ENCODE results near the gene PPIF.
A peak's percentile ranks its signal among the peaks of the same experiment; 100 is the strongest.

Gene PPIF

DNA sequence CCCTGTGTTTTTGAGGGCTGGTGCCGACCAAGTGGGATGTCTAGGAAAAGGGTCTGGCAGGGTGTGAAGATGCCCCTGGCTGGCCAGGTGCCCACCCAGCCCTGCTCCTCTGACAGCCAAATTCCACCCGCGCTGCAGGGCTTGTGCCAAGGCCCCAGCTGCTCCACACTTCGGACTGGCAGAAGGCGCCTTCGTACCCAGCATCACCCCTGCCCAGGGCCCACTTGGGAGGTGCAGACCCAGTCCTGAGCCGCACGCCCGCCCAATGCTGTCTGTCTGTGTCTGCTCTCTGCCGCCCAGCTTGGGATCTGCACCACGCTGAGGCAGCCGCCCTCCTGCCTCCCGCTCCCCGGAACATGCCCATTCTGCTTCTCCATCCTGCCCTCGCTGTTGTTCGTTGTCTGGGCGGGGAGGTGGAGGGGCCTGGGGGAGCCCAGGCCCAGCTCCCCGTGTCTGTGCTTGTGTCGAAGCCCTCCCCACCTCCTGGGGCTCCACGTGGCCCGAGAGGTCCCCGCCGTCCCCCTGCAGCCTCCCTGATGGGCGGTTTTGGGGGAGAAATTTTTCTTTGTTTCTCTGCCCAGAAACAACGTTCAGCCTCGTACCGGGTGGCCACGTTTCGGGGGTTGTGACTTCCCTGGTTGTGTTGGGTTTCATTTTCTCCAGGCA is 36.9 kb upstream of the PPIF start:
- Mint-ChIP-seq H3K9me3 (no peaks in the 10 kb centered on the region), H3K27ac (no peak overlapping the region), H3K36me3 (ENCODE audit: low read depth) (peaks cover 15% of the 10 kb centered on the region), H3K4me3 (no peak overlapping the region), H3K27me3 (no peaks in the 10 kb centered on the region), H3K4me1 (no peaks in the 10 kb centered on the region)
- ATAC-seq = no peak
- DNase-seq = no peak

- ATAC-seq = no peak
Measured at GRCh38 chr10:79310911-79311573, 36.2 kb upstream of the PPIF start.

DNA sequence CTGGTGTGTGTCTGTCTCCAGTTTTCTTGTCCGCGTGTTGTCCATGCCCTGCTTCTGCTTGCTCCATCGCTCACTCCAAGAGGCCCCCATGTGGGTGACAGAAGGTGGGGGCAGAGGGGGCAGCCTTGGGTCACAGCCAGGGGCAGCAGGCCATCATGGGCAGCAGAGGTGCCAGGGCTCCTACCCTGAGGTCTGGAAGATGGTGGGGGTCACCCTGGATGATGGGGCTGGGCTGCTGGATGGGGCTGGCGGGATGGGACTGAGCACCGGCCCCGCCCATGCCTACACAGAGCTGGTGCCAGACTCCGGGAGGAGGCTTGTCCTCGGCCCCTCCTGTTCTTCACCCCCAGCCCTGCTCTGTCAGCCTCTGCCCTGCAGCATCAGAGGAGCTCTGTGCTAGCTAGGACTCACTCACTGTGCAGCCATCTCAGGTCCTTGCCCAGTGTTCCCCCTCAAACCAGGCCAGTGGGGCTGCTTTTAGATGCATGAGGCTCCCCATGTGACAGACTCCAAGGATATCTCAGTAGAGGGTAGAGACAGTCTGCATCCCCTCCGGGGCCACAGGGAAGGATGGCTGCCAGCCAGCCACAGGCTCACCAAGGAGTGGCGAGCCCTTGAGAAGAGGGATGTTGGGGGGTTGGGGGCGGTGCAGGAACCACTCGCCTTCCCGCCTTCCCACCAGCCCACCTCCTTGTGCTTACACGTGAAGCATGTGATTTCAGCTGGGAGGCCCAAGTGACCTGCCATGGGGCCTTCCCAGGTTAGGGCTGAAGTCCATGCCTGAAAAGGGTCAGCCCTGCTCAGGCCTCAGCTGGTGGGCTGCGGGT is 35.5 kb upstream of the PPIF start:
- Mint-ChIP-seq H3K4me1 (peaks cover 10% of the 10 kb centered on the region), H3K9me3 (no peaks in the 10 kb centered on the region), H3K27ac (no peak overlapping the region), H3K27me3 (no peaks in the 10 kb centered on the region), H3K36me3 (ENCODE audit: low read depth) (peaks cover 13% of the 10 kb centered on the region), H3K4me3 (no peak overlapping the region)
- ATAC-seq (no peak), DNase-seq (no peak)

More at GRCh38 chr10:79310911-79311573, 36.2 kb upstream of the PPIF start:
- Mint-ChIP-seq H3K9me3 (no peaks in the 10 kb centered on the region), H3K4me3 (no peak overlapping the region), H3K27me3 (no peaks in the 10 kb centered on the region), H3K27ac (no peak overlapping the region), H3K36me3 (ENCODE audit: low read depth) (peaks cover 15% of the 10 kb centered on the region), H3K4me1 (peaks cover 3% of the 10 kb centered on the region)
- DNase-seq = no peak

- H3K4me3 Mint-ChIP-seq = no peak overlapping the region
- H3K27ac Mint-ChIP-seq = no peak overlapping the region
- no peak for DNase-seq
Measured at GRCh38 chr10:79312601-79313187, 34.6 kb upstream of the PPIF start.

DNA sequence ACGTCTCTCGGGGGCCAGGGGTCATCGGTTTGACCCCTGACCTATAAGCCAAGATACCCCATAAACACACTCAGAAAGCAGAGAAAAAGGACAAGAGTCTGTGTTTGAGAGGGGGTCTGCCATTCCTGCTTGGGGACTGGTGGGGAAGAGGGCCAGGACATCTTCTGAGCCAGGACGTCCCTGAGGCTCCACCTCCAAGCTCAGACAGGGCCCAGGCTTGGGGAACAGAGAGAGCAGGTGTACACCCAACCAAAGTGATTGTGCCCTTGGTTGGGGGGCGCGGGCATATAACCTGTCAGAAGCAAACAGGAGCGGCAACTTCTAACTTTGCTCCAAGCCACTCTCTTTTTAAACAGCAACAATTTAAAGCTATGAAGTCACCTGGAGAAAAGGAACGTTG is 33.9 kb upstream of the PPIF start:
- no peak overlapping the region for H3K4me3 Mint-ChIP-seq

More at GRCh38 chr10:79312601-79313187, 34.6 kb upstream of the PPIF start:
- peaks cover 3% of the 10 kb centered on the region for H3K27me3 Mint-ChIP-seq
- H3K9me3 Mint-ChIP-seq = no peaks in the 10 kb centered on the region
- H3K36me3 Mint-ChIP-seq (ENCODE audit: low read depth) = peaks cover 14% of the 10 kb centered on the region
- ATAC-seq = no peak
- peaks cover 19% of the 10 kb centered on the region for H3K4me1 Mint-ChIP-seq

GRCh38 chr10:79313911-79314439 is 33.3 kb upstream of the PPIF start:
- no peak for ATAC-seq

More for the DNA sequence above, 33.9 kb upstream of the PPIF start:
- peaks cover 9% of the 10 kb centered on the region for H3K36me3 Mint-ChIP-seq (ENCODE audit: low read depth)
- DNase-seq (no peak), ATAC-seq (no peak)
- no peaks in the 10 kb centered on the region for H3K9me3 Mint-ChIP-seq
- peaks cover 3% of the 10 kb centered on the region for H3K27me3 Mint-ChIP-seq
- peaks cover 25% of the 10 kb centered on the region for H3K4me1 Mint-ChIP-seq
- no peak overlapping the region for H3K27ac Mint-ChIP-seq

DNA sequence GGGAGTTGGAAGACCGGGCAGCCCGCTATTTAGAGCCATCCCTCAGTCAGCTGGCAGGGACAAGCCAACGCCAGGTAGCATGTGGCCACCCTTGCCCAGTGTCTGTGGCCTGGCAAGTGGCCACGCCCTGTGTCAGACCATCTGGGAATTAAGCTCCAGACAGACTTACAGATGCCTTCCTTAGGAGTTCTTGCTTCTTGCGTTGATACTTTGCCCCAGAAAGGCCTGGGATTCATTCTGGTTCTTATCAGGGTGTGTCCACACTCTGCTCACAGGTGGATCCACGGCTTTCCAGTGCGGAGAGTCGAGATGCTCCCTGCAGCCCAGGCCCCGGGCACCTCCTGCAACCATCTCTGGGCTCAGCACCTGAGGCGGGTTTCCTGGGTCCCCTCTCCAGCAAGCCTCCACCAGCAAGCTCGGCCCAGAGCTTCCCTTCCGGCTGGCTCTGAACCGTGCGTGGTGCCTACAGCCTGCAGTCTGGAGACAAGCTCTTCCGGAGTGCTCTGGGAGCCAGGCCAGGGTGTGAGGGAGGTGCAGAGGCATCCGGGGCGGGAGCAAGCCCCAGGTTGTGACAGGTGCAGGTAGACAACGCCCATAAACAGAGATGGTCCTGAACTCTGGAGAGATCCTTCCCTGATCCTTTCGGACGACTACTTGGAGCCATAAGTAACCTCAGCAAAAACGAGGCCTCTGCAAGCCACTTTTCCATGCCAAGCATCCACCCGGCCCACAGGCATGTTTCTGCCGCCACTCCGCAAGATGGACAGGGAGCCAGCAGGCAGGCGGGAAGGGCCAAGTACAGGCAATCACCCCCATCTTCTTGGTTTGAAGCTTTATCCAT is 32.3 kb upstream of the PPIF start:
- no peak for ATAC-seq

More at GRCh38 chr10:79313911-79314439, 33.3 kb upstream of the PPIF start:
- peak overlapping the region; percentile 5 for H3K27ac Mint-ChIP-seq
- H3K4me3 Mint-ChIP-seq = no peak overlapping the region
- peaks cover 9% of the 10 kb centered on the region for H3K36me3 Mint-ChIP-seq (ENCODE audit: low read depth)
- peaks cover 3% of the 10 kb centered on the region for H3K27me3 Mint-ChIP-seq
- no peak for DNase-seq
- peaks cover 32% of the 10 kb centered on the region for H3K4me1 Mint-ChIP-seq
- peaks cover 4% of the 10 kb centered on the region for H3K9me3 Mint-ChIP-seq

DNA sequence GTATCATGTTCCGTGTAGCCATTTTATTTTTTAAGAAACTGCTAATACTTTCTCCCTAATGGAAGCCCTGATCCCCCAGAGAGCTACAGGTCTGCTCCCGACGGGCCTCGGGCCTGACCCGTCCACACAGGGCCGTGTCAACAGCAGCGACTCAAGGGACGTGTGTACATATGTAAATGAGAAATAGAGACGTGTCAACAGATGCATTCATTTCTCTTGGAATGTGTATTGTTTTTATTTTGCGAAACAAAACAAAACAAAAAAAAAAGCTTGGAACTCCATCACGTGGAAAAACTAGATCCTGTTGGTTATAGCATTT is 31.7 kb upstream of the PPIF start:
- H3K27me3 Mint-ChIP-seq = peaks cover 3% of the 10 kb centered on the region
- H3K27ac Mint-ChIP-seq = peak overlapping the region; percentile 52
- H3K4me3 Mint-ChIP-seq = no peak overlapping the region
- peaks cover 9% of the 10 kb centered on the region for H3K36me3 Mint-ChIP-seq (ENCODE audit: low read depth)
- peaks cover 47% of the 10 kb centered on the region for H3K4me1 Mint-ChIP-seq
- ATAC-seq = no peak
- H3K9me3 Mint-ChIP-seq = peaks cover 12% of the 10 kb centered on the region
- DNase-seq = no peak

More for the DNA sequence above, 32.3 kb upstream of the PPIF start:
- Mint-ChIP-seq H3K27me3 (peaks cover 3% of the 10 kb centered on the region), H3K27ac (no peak overlapping the region), H3K36me3 (ENCODE audit: low read depth) (peaks cover 9% of the 10 kb centered on the region), H3K4me3 (no peak overlapping the region), H3K9me3 (peaks cover 9% of the 10 kb centered on the region), H3K4me1 (peaks cover 42% of the 10 kb centered on the region)
- no peak for DNase-seq

DNA sequence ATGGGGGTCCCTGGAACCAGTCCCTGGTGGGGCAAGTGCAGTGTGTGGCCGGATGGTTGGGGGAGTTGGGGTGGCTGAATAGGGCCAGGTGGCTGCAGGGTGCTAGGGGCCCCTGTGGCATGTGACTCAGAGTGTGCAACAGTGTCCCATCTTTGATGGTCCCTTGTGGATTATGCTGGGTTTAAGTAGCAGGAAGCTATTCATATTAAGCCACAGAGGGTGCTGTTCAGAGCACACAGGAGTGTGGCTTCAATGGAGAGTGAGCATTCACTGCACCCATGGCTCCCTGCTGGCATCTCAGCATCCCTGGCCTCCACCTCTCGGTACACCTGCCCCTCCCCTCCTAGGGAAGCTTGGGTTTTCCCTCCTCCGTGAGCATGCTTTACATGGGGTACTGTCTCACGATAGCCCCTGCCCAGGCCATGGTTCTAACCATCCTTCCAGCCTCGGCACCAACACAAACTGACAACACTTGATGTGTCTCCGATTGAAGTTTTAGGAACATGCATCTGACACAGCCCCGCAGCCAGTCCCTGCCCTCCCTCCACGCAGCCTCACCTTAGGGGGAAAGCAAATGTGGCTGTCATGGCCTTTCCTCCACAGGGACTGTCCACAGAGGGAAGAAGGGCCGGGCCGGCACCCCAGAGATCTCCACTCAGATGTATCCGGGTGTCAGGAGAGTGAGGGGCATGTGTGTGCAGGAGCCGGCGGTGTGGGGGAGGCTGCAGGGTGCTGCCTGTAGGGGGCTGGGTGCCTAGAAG is 30.4 kb upstream of the PPIF start:
- Mint-ChIP-seq H3K36me3 (ENCODE audit: low read depth) (peaks cover 7% of the 10 kb centered on the region), H3K27ac (peak overlapping the region; percentile 94), H3K4me3 (peak overlapping the region; percentile 36), H3K4me1 (peaks cover 60% of the 10 kb centered on the region), H3K27me3 (peaks cover 3% of the 10 kb centered on the region), H3K9me3 (peaks cover 13% of the 10 kb centered on the region)
- DNase-seq (no peak), ATAC-seq (peak; percentile 74)

- H3K4me1 Mint-ChIP-seq = peaks cover 76% of the 10 kb centered on the region
- no peak for DNase-seq
- H3K27me3 Mint-ChIP-seq = peaks cover 3% of the 10 kb centered on the region
- peak overlapping the region; percentile 94 for H3K27ac Mint-ChIP-seq
- peaks cover 5% of the 10 kb centered on the region for H3K36me3 Mint-ChIP-seq (ENCODE audit: low read depth)
- no peak for ATAC-seq
- peaks cover 13% of the 10 kb centered on the region for H3K9me3 Mint-ChIP-seq
- H3K4me3 Mint-ChIP-seq = peak overlapping the region; percentile 69
Measured at GRCh38 chr10:79318369-79318768, 28.9 kb upstream of the PPIF start.

GRCh38 chr10:79319115-79319771 is 28.0 kb upstream of the PPIF start:
- H3K36me3 Mint-ChIP-seq (ENCODE audit: low read depth) = peaks cover 3% of the 10 kb centered on the region
- no peak overlapping the region for H3K4me3 Mint-ChIP-seq
- DNase-seq = no peak
- H3K27me3 Mint-ChIP-seq = peaks cover 3% of the 10 kb centered on the region
- H3K27ac Mint-ChIP-seq = peak overlapping the region; percentile 94
- peaks cover 84% of the 10 kb centered on the region for H3K4me1 Mint-ChIP-seq
- H3K9me3 Mint-ChIP-seq = peaks cover 13% of the 10 kb centered on the region
- no peak for ATAC-seq

DNA sequence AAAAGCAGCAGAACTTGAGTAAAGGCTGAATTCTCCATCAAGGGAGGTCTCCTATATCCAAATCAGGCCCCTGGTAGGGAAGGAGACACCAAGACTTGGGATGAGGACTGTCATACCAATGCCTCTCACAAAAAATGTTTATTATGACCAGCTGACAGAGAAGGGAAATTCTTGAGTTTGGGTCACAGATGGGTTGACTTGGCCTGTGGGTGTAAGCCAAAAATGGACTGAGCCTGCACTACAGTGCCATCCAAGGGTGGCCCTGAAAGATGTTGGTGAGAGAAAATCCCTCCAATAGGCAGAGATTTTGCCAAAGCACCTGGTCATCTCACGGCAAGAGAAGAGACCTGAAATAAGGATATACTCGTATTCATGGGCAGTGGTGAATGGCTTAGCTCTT is 27.0 kb upstream of the PPIF start:
- ATAC-seq = no peak
- Mint-ChIP-seq H3K27ac (peak overlapping the region; percentile 36), H3K36me3 (ENCODE audit: low read depth) (peaks cover 3% of the 10 kb centered on the region), H3K4me3 (no peak overlapping the region), H3K9me3 (peaks cover 13% of the 10 kb centered on the region), H3K27me3 (peaks cover 3% of the 10 kb centered on the region), H3K4me1 (peaks cover 90% of the 10 kb centered on the region)
- no peak for DNase-seq

Measured in activated naive CD8-positive, alpha-beta T cell treated with anti-CD3 and anti-CD28 coated beads, Interleukin-2, amount 50 U/mL, for 24 hours (primary cell).